DOHH2 (cell line): Measurements from ENCODE around the gene SLC1A3.

Experiments used
- H3F3A ChIP-seq: fragments of 200-600 bp; sonication (generic), shearing (Covaris generic); 2 replicates; pipeline ENCODE4 v1.6.0; 2016; ENCODE audit warnings: antibody characterized with exemption, mild to moderate bottlenecking; ENCODE audit not compliant: control insufficient read depth, insufficient read depth
- H3K27ac ChIP-seq: fragments of 200-600 bp; sonication (generic); 2 replicates; pipeline ENCODE4 v1.5.1; 2014; ENCODE audit warnings: low read depth, mild to moderate bottlenecking, low read length, moderate library complexity
- H3K27me3 ChIP-seq: fragments of 200-600 bp; sonication (generic); 2 replicates; pipeline ENCODE4 v1.6.1; 2014; ENCODE audit warnings: mild to moderate bottlenecking, low read length, mixed read lengths; ENCODE audit not compliant: control insufficient read depth
- H3K36me3 ChIP-seq: fragments of 200-600 bp; sonication (generic); 2 replicates; pipeline ENCODE4 v1.6.1; 2014; ENCODE audit warnings: mild to moderate bottlenecking, low read length, moderate library complexity, mixed read lengths; ENCODE audit not compliant: control insufficient read depth
- H3K4me1 ChIP-seq: fragments of 200-600 bp; sonication (generic); 2 replicates; pipeline ENCODE4 v1.6.1; 2014; ENCODE audit warnings: mild to moderate bottlenecking, low read length, mixed read lengths; ENCODE audit not compliant: control insufficient read depth
- H3K4me2 ChIP-seq: fragments of 200-600 bp; sonication (generic); 2 replicates; pipeline ENCODE4 v1.6.0; 2014; ENCODE audit warnings: mild to moderate bottlenecking, low read length, moderate library complexity
- H3K4me3 ChIP-seq: fragments of 200-600 bp; sonication (generic); 2 replicates; pipeline ENCODE4 v1.5.1; 2014; ENCODE audit warnings: mild to moderate bottlenecking, low read length, mixed read lengths
- H3K79me2 ChIP-seq: fragments of 200-600 bp; sonication (generic); 2 replicates; pipeline ENCODE4 v1.6.1; 2014; ENCODE audit warnings: mild to moderate bottlenecking, low read length, mixed read lengths; ENCODE audit not compliant: control insufficient read depth
- H3K9me2 ChIP-seq: fragments of 200-600 bp; sonication (generic); replicated peaks from 2 replicates; pipeline ENCODE4 v1.6.1; 2014; ENCODE audit warnings: mild to moderate bottlenecking, low read length, mixed read lengths; ENCODE audit not compliant: control insufficient read depth
- H3K9me3 ChIP-seq: fragments of 200-600 bp; sonication (generic); 2 replicates; pipeline ENCODE4 v1.6.1; 2014; ENCODE audit warnings: antibody characterized with exemption, low read length, mixed read lengths; ENCODE audit not compliant: control insufficient read depth, insufficient read depth
- H4K20me1 ChIP-seq: fragments of 200-600 bp; sonication (generic); 2 replicates; pipeline ENCODE4 v1.6.0; 2014; ENCODE audit warnings: low read depth, mild to moderate bottlenecking, antibody characterized with exemption, low read length, moderate library complexity; ENCODE audit not compliant: control insufficient read depth, insufficient read depth
- CTCF ChIP-seq: fragments of 200-600 bp; sonication (generic); IDR thresholded peaks from one replicate; pipeline ENCODE4 v1.5.1; 2014; ENCODE audit warnings: antibody characterized with exemption, mild to moderate bottlenecking, low read depth, low read length; ENCODE audit not compliant: poor library complexity, severe bottlenecking
- EZH2phosphoT487 ChIP-seq: fragments of 200-600 bp; sonication (generic); IDR thresholded peaks from 2 replicates; pipeline ENCODE4 v1.6.1; 2017; ENCODE audit warnings: borderline replicate concordance, mild to moderate bottlenecking, antibody characterized with exemption, low read length, moderate library complexity, mixed read lengths

Gene SLC1A3

DNA sequence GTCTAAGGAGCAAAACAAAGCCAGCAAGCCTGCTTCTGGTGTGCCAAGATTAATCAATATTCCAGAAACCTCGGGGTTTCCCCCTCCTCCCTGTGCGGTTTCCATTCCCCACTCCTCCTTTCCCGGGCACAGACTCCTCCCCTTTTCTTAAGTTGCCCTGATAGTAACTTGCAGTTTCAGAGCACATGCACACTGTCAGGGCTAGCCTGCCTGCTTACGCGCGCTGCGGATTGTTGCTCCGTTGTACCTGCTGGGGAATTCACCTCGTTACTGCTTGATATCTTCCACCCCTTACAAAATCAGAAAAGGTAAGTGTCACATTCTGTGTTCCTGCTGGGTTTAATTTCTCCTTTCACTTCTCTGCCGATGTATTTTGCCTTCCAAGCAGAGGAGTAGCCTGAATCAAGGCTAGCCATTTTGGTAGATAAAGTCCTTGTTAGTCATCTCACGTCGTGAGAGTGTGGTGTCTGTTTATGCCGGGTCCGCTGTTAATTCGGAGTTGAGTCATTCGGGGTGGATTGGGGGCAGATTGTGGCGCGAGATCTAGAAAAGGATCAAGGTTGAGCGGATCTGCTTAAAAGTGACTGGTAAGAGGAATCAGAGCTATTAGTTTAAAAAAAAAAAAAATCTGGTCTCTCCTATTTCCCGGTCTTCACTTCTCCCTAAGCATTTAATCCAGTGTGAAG lies at the start of gene SLC1A3:
TSS of gene SLC1A3 (plus strand) at position 179 of the 686 bp plus-strand sequence. CDS start 1,818 bp downstream, outside the sequence.
- Histone ChIP-seq H3K4me3 (peak within 1 kb of the TSS; percentile 83), H3K4me2 (peak within 1 kb of the TSS; percentile 65), H3K9me2 (no peaks in the 10 kb centered on the region), H3K9me3 (no peaks in the 10 kb centered on the region), H3K27me3 (peaks cover 26% of the 10 kb centered on the region), H4K20me1 (no peaks in the 10 kb centered on the region), H3F3A (no peaks in the 10 kb centered on the region), H3K36me3 (peaks cover 8% of the 10 kb centered on the region), H3K4me1 (peaks cover 13% of the 10 kb centered on the region), H3K79me2 (peaks cover 10% of the 10 kb centered on the region), H3K27ac (peak within 1 kb of the TSS; percentile 27)
- TF ChIP-seq EZH2phosphoT487 (no peak), CTCF (no peak)

DNA sequence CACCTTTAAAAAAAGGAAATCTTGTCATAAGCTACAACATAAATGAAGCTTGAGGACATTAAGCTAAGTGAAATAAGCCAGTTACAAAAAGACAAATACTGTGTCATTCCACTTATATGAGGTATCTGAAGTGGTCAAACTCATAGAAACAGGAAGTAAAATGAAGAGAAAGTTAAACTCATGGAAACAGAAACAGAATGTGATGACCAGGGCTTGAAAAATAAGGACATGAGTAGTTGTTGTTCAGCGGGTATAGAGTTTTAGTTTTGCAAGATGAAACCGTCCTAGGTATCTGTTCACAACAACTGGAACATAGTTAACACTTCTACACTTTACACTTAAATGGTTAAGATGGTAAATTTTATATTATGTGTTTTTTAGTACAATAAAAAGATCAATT lies 47.8 kb upstream of the SLC1A3 start:
- H3F3A ChIP-seq: no peaks in the 10 kb centered on the region
- no peak overlapping the region for H3K4me2 ChIP-seq
- H3K79me2 ChIP-seq: no peaks in the 10 kb centered on the region
- no peaks in the 10 kb centered on the region for H3K4me1 ChIP-seq
- no peaks in the 10 kb centered on the region for H3K9me2 ChIP-seq
- no peaks in the 10 kb centered on the region for H3K9me3 ChIP-seq
- H3K4me3 ChIP-seq: no peak overlapping the region
- no peaks in the 10 kb centered on the region for H4K20me1 ChIP-seq
- no peak overlapping the region for H3K27ac ChIP-seq
- no peaks in the 10 kb centered on the region for H3K36me3 ChIP-seq
- H3K27me3 ChIP-seq: no peaks in the 10 kb centered on the region
- TF ChIP-seq CTCF: no peak
- TF ChIP-seq EZH2phosphoT487: no peak

DNA sequence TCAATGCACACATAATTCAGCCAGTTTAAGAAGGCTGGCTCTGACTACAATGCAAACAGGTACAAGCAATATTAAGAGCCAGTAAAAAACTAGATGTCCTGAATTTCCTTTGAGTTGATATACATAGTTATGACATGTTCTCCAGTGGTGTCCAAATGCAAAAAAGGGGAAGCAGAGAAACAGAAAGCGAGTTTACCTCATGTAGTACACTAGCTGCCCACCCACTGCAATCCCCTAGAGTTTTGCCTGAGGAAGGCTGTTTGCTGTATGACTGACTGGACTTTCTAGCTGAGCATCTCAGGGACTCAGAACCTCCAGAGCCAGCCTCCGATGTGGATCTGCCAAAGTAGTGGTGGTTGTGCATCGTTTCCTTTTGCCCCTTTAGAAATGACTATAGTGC lies 44.8 kb upstream of the SLC1A3 start:
- Histone ChIP-seq H3K79me2 (no peaks in the 10 kb centered on the region), H3K36me3 (no peaks in the 10 kb centered on the region), H3K27ac (no peak overlapping the region), H3K4me1 (no peaks in the 10 kb centered on the region), H3K4me3 (no peak overlapping the region), H3K27me3 (no peaks in the 10 kb centered on the region), H3F3A (no peaks in the 10 kb centered on the region), H3K4me2 (no peak overlapping the region), H3K9me2 (no peaks in the 10 kb centered on the region), H3K9me3 (no peaks in the 10 kb centered on the region), H4K20me1 (no peaks in the 10 kb centered on the region)
- TF ChIP-seq EZH2phosphoT487 (no peak), CTCF (no peak)

DNA sequence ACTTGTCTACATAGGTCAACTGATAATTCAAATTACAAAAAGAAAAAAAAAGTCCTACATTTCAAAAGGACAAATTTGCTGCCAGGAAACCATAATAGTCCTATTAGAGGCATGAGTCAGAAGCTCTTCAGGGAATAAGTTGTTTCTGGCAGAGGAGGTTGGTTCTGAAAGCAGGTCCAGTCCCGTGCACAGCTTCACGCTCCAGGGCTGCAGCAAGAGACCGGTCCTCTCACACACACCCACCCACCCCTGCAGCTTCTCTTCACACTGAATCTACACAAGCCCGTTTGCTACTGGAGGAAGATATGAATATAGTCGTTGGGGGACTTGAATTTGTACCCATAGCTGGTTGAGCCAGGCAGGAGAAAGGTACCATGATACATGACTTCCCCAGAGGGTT lies 36.9 kb upstream of the SLC1A3 start:
- Histone ChIP-seq H3K27me3 (no peaks in the 10 kb centered on the region), H3K36me3 (no peaks in the 10 kb centered on the region), H3K4me1 (no peaks in the 10 kb centered on the region), H4K20me1 (no peaks in the 10 kb centered on the region), H3K79me2 (no peaks in the 10 kb centered on the region), H3F3A (no peaks in the 10 kb centered on the region), H3K4me2 (no peak overlapping the region), H3K9me2 (no peaks in the 10 kb centered on the region), H3K9me3 (no peaks in the 10 kb centered on the region), H3K27ac (no peak overlapping the region), H3K4me3 (no peak overlapping the region)
- TF ChIP-seq EZH2phosphoT487 (no peak), CTCF (no peak)
